Activated T-cell treated with anti-CD3 and anti-CD28 coated beads, Interleukin-2, amount 50 U/mL, for 24 hours (primary cell): Measurements from ENCODE around the gene PSMD14.
"Not testable (repeated sequence)": the region's sequence is repeated elsewhere in the genome, so short reads cannot be mapped to it uniquely, and the experiment has no call there.

Experiments used
- DNase-seq: peaks from one replicate; pipeline ENCODE4 v3.0.0-alpha.2; 2020
- H3K27ac Mint-ChIP-seq: 2 replicates; pipeline ENCODE4 v1.8.0; 2020; ENCODE audit warnings: mild to moderate bottlenecking, mixed read lengths
- H3K27me3 Mint-ChIP-seq: 2 replicates; pipeline ENCODE4 v1.8.0; 2020; ENCODE audit warnings: mixed read lengths
- H3K36me3 Mint-ChIP-seq: 2 replicates; pipeline ENCODE4 v1.8.0; 2020; ENCODE audit warnings: low read depth, mixed read lengths
- H3K4me1 Mint-ChIP-seq: 2 replicates; pipeline ENCODE4 v1.8.0; 2020; ENCODE audit warnings: low read depth, mixed read lengths
- H3K4me3 Mint-ChIP-seq: 2 replicates; pipeline ENCODE4 v1.8.0; 2020; ENCODE audit warnings: mild to moderate bottlenecking, moderate library complexity, mixed read lengths
- H3K9me3 Mint-ChIP-seq: 2 replicates; pipeline ENCODE4 v1.8.0; 2020; ENCODE audit warnings: mixed read lengths

PSMD14 gene

GRCh38 chr2:161315380-161315779 is 7.2 kb downstream of the PSMD14 start:
- Mint-ChIP-seq H3K4me1 (peaks cover 47% of the 10 kb centered on the region), H3K36me3 (peaks cover 70% of the 10 kb centered on the region), H3K27ac (no peak overlapping the region), H3K27me3 (no peaks in the 10 kb centered on the region), H3K4me3 (no peak overlapping the region), H3K9me3 (no peaks in the 10 kb centered on the region)
- DNase-seq: no peak

DNA sequence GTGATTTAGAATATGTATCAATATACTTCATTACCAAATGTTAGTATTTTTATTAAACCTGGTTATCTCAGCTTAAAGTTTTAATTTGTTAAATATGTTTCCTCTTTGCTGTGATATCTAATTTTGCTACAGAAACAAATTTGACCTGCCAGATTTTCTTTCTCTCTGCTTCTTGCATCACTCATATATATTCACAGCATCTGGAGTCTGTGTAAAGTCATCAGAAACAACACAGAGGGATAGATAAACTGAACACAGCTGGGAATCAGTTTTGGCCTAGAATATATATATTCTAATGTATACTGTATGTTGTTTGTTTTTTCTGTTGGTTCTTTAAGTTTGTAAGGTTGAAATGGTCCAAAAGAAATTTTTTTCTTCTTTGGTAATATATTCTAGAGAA is 8.5 kb downstream of the PSMD14 start:
- no peak for DNase-seq
- no peak overlapping the region for H3K4me3 Mint-ChIP-seq
- peaks cover 73% of the 10 kb centered on the region for H3K36me3 Mint-ChIP-seq
- H3K9me3 Mint-ChIP-seq: no peaks in the 10 kb centered on the region
- H3K27me3 Mint-ChIP-seq: no peaks in the 10 kb centered on the region
- H3K4me1 Mint-ChIP-seq: peaks cover 42% of the 10 kb centered on the region
- H3K27ac Mint-ChIP-seq: no peak overlapping the region

GRCh38 chr2:161321944-161322648 is 13.9 kb downstream of the PSMD14 start:
- H3K36me3 Mint-ChIP-seq: peaks cover 76% of the 10 kb centered on the region

GRCh38 chr2:161324876-161325275 is 16.7 kb downstream of the PSMD14 start:
- no peak overlapping the region for H3K4me3 Mint-ChIP-seq
- peaks cover 11% of the 10 kb centered on the region for H3K4me1 Mint-ChIP-seq
- H3K9me3 Mint-ChIP-seq: no peaks in the 10 kb centered on the region
- DNase-seq: no peak
- H3K36me3 Mint-ChIP-seq: peaks cover 70% of the 10 kb centered on the region
- H3K27me3 Mint-ChIP-seq: no peaks in the 10 kb centered on the region
- H3K27ac Mint-ChIP-seq: no peak overlapping the region

More at GRCh38 chr2:161321944-161322648, 13.9 kb downstream of the PSMD14 start:
- Mint-ChIP-seq H3K4me3 (no peak overlapping the region), H3K27ac (no peak overlapping the region), H3K27me3 (no peaks in the 10 kb centered on the region), H3K9me3 (no peaks in the 10 kb centered on the region), H3K4me1 (peaks cover 21% of the 10 kb centered on the region)
- DNase-seq: no peak

DNA sequence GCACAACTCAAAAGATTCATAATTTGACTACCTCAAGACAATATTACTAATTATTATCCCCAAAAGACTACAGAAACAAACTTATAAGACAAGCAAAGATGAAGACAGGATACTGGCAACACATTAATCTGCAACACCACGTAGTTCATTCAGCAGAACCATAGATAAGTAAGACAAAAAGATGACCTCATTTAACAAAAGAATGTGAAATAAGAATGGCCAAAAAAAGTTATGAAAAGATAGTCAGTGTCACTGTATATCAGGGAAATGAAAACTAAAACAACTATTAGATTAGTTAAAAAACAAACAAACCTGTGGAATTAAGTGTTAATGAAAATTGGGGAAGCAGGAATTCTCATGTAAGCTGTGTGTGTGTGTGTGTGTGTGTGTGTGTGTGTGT is 19.4 kb downstream of the PSMD14 start:
- no peak for DNase-seq
- Mint-ChIP-seq H3K4me1 (peaks cover 15% of the 10 kb centered on the region), H3K9me3 (no peaks in the 10 kb centered on the region), H3K4me3 (no peak overlapping the region), H3K36me3 (peaks cover 69% of the 10 kb centered on the region), H3K27me3 (no peaks in the 10 kb centered on the region), H3K27ac (no peak overlapping the region)

DNA sequence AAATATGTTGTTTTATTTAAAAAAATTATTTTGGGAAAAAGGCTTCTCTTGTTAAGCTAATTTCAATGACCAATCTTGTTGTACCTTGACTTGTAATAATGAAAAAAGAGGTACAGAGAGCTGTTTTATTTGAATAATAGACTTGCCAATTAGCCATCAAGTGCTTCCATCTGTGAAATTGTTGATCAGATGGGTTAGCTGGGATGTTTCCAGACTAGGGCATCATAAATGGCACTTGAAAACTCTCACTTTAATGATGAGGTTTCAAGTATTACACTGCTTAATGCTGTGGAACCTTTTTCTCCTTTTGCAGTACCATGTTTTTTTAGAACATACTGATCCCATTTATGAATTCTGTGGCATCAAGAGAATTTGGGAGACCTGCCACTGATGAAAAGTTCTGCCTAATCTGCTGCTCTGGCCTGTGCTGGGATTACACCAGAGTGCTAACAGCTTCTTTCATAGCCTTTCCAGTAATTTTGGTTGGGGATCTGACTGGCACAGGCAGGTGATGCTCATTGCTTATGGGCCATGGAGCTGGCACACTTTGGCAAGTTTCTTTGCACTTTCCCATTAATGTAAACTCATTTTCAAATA is 24.2 kb downstream of the PSMD14 start:
- Mint-ChIP-seq H3K9me3 (no peaks in the 10 kb centered on the region), H3K4me1 (peaks cover 9% of the 10 kb centered on the region), H3K36me3 (peaks cover 44% of the 10 kb centered on the region), H3K27me3 (no peaks in the 10 kb centered on the region), H3K27ac (no peak overlapping the region), H3K4me3 (no peak overlapping the region)
- DNase-seq: no peak

GRCh38 chr2:161335626-161336025 is 27.4 kb downstream of the PSMD14 start:
- Mint-ChIP-seq H3K27me3 (no peaks in the 10 kb centered on the region), H3K9me3 (no peaks in the 10 kb centered on the region), H3K27ac (no peak overlapping the region), H3K36me3 (peaks cover 45% of the 10 kb centered on the region), H3K4me1 (peaks cover 13% of the 10 kb centered on the region), H3K4me3 (no peak overlapping the region)
- DNase-seq: no peak

DNA sequence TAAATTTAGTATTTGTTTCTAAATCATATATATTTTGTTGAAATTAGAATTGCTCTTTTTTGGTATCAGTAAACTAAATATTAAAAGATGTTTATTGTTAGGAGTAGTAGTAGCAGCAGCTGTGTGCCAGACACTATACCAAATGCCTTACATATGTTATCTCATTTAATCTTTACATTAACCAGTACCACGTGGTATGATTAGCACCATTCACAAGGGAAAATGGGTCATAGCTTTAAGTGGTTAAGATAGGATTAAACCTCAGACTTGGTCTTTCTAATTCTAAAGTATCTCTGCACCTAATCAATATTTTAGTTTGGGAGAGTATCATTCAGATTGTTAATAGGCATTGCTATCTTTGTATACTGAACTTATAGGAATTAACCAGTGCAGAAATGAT is 29.0 kb downstream of the PSMD14 start:
- Mint-ChIP-seq H3K27me3 (no peaks in the 10 kb centered on the region), H3K36me3 (peaks cover 44% of the 10 kb centered on the region), H3K4me1 (peaks cover 10% of the 10 kb centered on the region), H3K27ac (no peak overlapping the region), H3K9me3 (no peaks in the 10 kb centered on the region), H3K4me3 (no peak overlapping the region)
- DNase-seq: no peak

- H3K36me3 Mint-ChIP-seq: peaks cover 46% of the 10 kb centered on the region
- H3K27me3 Mint-ChIP-seq, DNase-seq, H3K27ac Mint-ChIP-seq, H3K4me3 Mint-ChIP-seq, H3K9me3 Mint-ChIP-seq: not testable (repeated sequence)
- peaks cover 10% of the 10 kb centered on the region for H3K4me1 Mint-ChIP-seq
Measured at GRCh38 chr2:161339532-161339931, 31.3 kb downstream of the PSMD14 start.

DNA sequence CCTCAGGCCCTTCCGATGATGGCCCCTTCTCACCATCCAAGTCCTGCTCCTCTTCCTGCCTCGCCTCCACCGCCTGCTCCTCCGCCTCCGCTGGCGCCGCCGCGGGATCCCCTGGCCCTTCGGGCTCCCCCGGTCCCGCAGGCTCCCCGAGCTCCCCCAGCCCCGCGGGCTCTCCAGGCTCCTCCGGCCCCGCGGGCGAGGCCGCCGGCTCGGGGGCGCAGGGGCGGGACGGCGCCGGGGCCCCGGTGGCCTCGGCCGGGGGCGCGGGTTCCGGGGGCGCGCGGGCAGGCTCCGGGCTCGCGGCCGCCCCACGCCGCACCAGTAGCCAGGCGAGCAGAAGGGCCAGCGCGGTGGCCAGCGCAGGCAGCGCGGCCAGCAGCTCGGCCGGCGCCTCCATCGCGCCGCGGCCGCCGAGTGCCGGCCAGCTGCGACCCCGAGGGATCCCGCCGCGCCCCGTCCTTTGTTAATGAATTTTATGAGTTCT is 32.7 kb downstream of the PSMD14 start:
- Mint-ChIP-seq H3K36me3 (peaks cover 57% of the 10 kb centered on the region), H3K4me1 (peaks cover 14% of the 10 kb centered on the region)
- not testable (repeated sequence) for H3K4me3 Mint-ChIP-seq, H3K27me3 Mint-ChIP-seq, H3K9me3 Mint-ChIP-seq, DNase-seq, H3K27ac Mint-ChIP-seq

- H3K27me3 Mint-ChIP-seq: no peaks in the 10 kb centered on the region
- no peak overlapping the region for H3K4me3 Mint-ChIP-seq
- no peak overlapping the region for H3K27ac Mint-ChIP-seq
- peaks cover 4% of the 10 kb centered on the region for H3K9me3 Mint-ChIP-seq
- peaks cover 24% of the 10 kb centered on the region for H3K4me1 Mint-ChIP-seq
- peaks cover 76% of the 10 kb centered on the region for H3K36me3 Mint-ChIP-seq
- no peak for DNase-seq
Measured at GRCh38 chr2:161343235-161343634, 35.0 kb downstream of the PSMD14 start.

- no peak for DNase-seq
- no peak overlapping the region for H3K27ac Mint-ChIP-seq
- H3K36me3 Mint-ChIP-seq: peaks cover 79% of the 10 kb centered on the region
- no peaks in the 10 kb centered on the region for H3K27me3 Mint-ChIP-seq
- no peak overlapping the region for H3K4me3 Mint-ChIP-seq
- peaks cover 27% of the 10 kb centered on the region for H3K4me1 Mint-ChIP-seq
- H3K9me3 Mint-ChIP-seq: peaks cover 4% of the 10 kb centered on the region
Measured at GRCh38 chr2:161344692-161345091, 36.5 kb downstream of the PSMD14 start.

GRCh38 chr2:161351678-161352077 is 43.5 kb downstream of the PSMD14 start:
- Mint-ChIP-seq H3K4me3 (no peak overlapping the region), H3K27ac (no peak overlapping the region), H3K9me3 (no peaks in the 10 kb centered on the region), H3K4me1 (peaks cover 34% of the 10 kb centered on the region), H3K27me3 (no peaks in the 10 kb centered on the region), H3K36me3 (peaks cover 37% of the 10 kb centered on the region)
- DNase-seq: no peak

- Mint-ChIP-seq H3K27me3 (no peaks in the 10 kb centered on the region), H3K9me3 (no peaks in the 10 kb centered on the region), H3K36me3 (peaks cover 32% of the 10 kb centered on the region), H3K4me1 (peaks cover 35% of the 10 kb centered on the region), H3K27ac (no peak overlapping the region), H3K4me3 (no peak overlapping the region)
- DNase-seq: no peak
Measured at GRCh38 chr2:161352719-161353118, 44.5 kb downstream of the PSMD14 start.

- Mint-ChIP-seq H3K27me3 (no peaks in the 10 kb centered on the region), H3K4me1 (peaks cover 36% of the 10 kb centered on the region), H3K27ac (no peak overlapping the region), H3K9me3 (no peaks in the 10 kb centered on the region), H3K4me3 (no peak overlapping the region), H3K36me3 (peaks cover 28% of the 10 kb centered on the region)
- no peak for DNase-seq
Measured at GRCh38 chr2:161353543-161353942, 45.3 kb downstream of the PSMD14 start.
